HepG2 (cell line): ENCODE measurements around the gene C5orf15. TPM values are rescaled to one million over a fixed set of nuclear protein-coding genes. Genes with fewer than 3 reads are reported as not detected.

ENCODE experiments used
- BRF2 ChIP-seq: sonication (generic); formaldehyde crosslinking; IDR thresholded peaks from 2 replicates; pipeline ENCODE4 v1.8.1; 2022; ENCODE audit warnings: mild to moderate bottlenecking, missing genetic modification reagents
- CBFB ChIP-seq: sonication (generic); formaldehyde crosslinking; IDR thresholded peaks from 2 replicates; pipeline ENCODE4 v1.4.0; 2020; ENCODE audit warnings: missing genetic modification reagents
- CEBPG ChIP-seq: IDR thresholded peaks from 2 replicates; pipeline ENCODE4 v1.6.1; 2016
- ERF ChIP-seq: IDR thresholded peaks from 2 replicates; pipeline ENCODE4 v1.6.1; 2018; ENCODE audit warnings: missing biosample characterization, missing genetic modification reagents
- HNRNPK ChIP-seq: fragments of 200-400 bp; formaldehyde crosslinking; IDR thresholded peaks from 2 replicates; pipeline ENCODE4 v1.6.1; 2018; ENCODE audit warnings: low read length, low read depth, moderate library complexity, mild to moderate bottlenecking; ENCODE audit not compliant: poor library complexity, severe bottlenecking
- IKZF1 ChIP-seq: fragments of 450-650 bp; IDR thresholded peaks from 2 replicates; pipeline ENCODE4 v1.7.1; 2016
- IRX3 ChIP-seq: sonication (generic); formaldehyde crosslinking; IDR thresholded peaks from 2 replicates; pipeline ENCODE4 v1.8.1; 2023; ENCODE audit warnings: mild to moderate bottlenecking, low read depth, missing genetic modification reagents, borderline replicate concordance
- KDM6A ChIP-seq: IDR thresholded peaks from 2 replicates; pipeline ENCODE4 v1.6.1; 2016; ENCODE audit warnings: low read depth
- KLF6 ChIP-seq: IDR thresholded peaks from 2 replicates; pipeline ENCODE4 v1.8.0; 2016; ENCODE audit warnings: missing biosample characterization, missing genetic modification reagents
- LCORL ChIP-seq, 2 experiments: fragments of 450-650 bp in 1 of 2; sonication (generic) in 1 of 2; formaldehyde crosslinking in 1 of 2; IDR thresholded peaks; 2 replicates each; pipeline versions ENCODE4 v1.5.0 to v1.6.1; 2017 to 2020; ENCODE audit warnings: antibody characterized with exemption in 1 of 2, missing genetic modification reagents in 1 of 2
- MXD4 ChIP-seq: IDR thresholded peaks from 2 replicates; pipeline ENCODE4 v1.6.1; 2016; ENCODE audit warnings: mild to moderate bottlenecking, missing biosample characterization, missing genetic modification reagents
- PHB2 ChIP-seq: fragments of 450-650 bp; IDR thresholded peaks from 2 replicates; pipeline ENCODE4 v1.6.1; 2018; ENCODE audit not compliant: partially characterized antibody
- PHF8 ChIP-seq: sonication (generic); formaldehyde crosslinking; IDR thresholded peaks from 2 replicates; pipeline ENCODE4 v1.5.0; 2020; ENCODE audit warnings: missing genetic modification reagents
- POLR2AphosphoS5 ChIP-seq: IDR thresholded peaks from 2 replicates; pipeline ENCODE4 v1.6.1; 2012; ENCODE audit warnings: low read depth, low read length
- SAP130 ChIP-seq: IDR thresholded peaks from 2 replicates; pipeline ENCODE4 v1.6.1; 2016; ENCODE audit warnings: low read depth
- TAF1 ChIP-seq: sonication (generic); formaldehyde crosslinking; IDR thresholded peaks from 2 replicates; pipeline ENCODE4 v1.4.0; 2020; ENCODE audit warnings: missing genetic modification reagents
- ZBTB7B ChIP-seq: sonication (generic); formaldehyde crosslinking; IDR thresholded peaks from 2 replicates; pipeline ENCODE4 v1.4.0; 2020; ENCODE audit warnings: missing genetic modification reagents
- ZNF234 ChIP-seq: sonication (generic); formaldehyde crosslinking; conservative IDR thresholded peaks from 2 replicates; pipeline ENCODE4 v1.5.1; 2020; ENCODE audit warnings: mild to moderate bottlenecking, missing genetic modification reagents
- ZNF296 ChIP-seq: sonication (generic); formaldehyde crosslinking; conservative IDR thresholded peaks from 2 replicates; pipeline ENCODE4 v1.5.0; 2020; ENCODE audit warnings: mild to moderate bottlenecking, missing genetic modification reagents
- ZNF44 ChIP-seq: sonication (generic); formaldehyde crosslinking; IDR thresholded peaks from 2 replicates; pipeline ENCODE4 v1.5.1; 2020; ENCODE audit warnings: mild to moderate bottlenecking, missing genetic modification reagents
- ZNF589 ChIP-seq: sonication (generic); formaldehyde crosslinking; conservative IDR thresholded peaks from 2 replicates; pipeline ENCODE4 v1.8.0; 2022; ENCODE audit warnings: mild to moderate bottlenecking, moderate library complexity, missing genetic modification reagents
- ZNF766 ChIP-seq: sonication (generic); formaldehyde crosslinking; IDR thresholded peaks from 2 replicates; pipeline ENCODE4 v1.5.0; 2020; ENCODE audit warnings: missing genetic modification reagents, borderline replicate concordance
- ZNF850 ChIP-seq: sonication (generic); formaldehyde crosslinking; conservative IDR thresholded peaks from 2 replicates; pipeline ENCODE4 v1.9.0; 2021; ENCODE audit warnings: mild to moderate bottlenecking, missing genetic modification reagents
- ZSCAN30 ChIP-seq: sonication (generic); formaldehyde crosslinking; IDR thresholded peaks from 2 replicates; pipeline ENCODE4 v1.5.0; 2020; ENCODE audit warnings: mild to moderate bottlenecking, missing genetic modification reagents
- polyA plus RNA-seq, 8 experiments: library from polyadenylated mRNA; depleted of rRNA in 3 of 8; stranded (reverse) in 7 of 8; unstranded in 1 of 8; fragments of >200 nt; fragmentation: Illumina TruSeq in 4 of 8; extraction: Trizol in 4 of 8; gene quantifications; 2 replicates each; pipeline versions ENCODE4 v1.2.1 to v1.2.3, GENCODE V29; 2011 to 2016; ENCODE audit warnings: low read depth in 4 of 8, missing spikeins in 1 of 8, mixed read lengths in 1 of 8; ENCODE audit not compliant: insufficient read depth in 1 of 8
- total RNA-seq, 5 experiments: library from RNA; depleted of rRNA; stranded (reverse); fragments of >200 nt; fragmentation: Illumina TruSeq; extraction: Trizol; gene quantifications; 2 replicates each; pipeline ENCODE4 v1.2.3, GENCODE V29; 2016; ENCODE audit warnings: low read depth in 1 of 5
- TF ChIP-seq, protein P1 (sequence below): sonication (generic); formaldehyde crosslinking; IDR thresholded peaks from 2 replicates; pipeline ENCODE4 v1.5.0; 2020; ENCODE audit warnings: mild to moderate bottlenecking, missing genetic modification reagents, moderate library complexity
- TF ChIP-seq, protein P2 (sequence below): IDR thresholded peaks from 2 replicates; pipeline ENCODE4 v1.4.0; 2020; ENCODE audit warnings: mild to moderate bottlenecking, missing genetic modification reagents

C5orf15 gene
- total and polyA plus RNA-seq, 2 of the 13 experiments (the other 11 are each of a cell fraction or from before 2014, with no cell fraction given) = 58.5 to 82.7 TPM

DNA sequence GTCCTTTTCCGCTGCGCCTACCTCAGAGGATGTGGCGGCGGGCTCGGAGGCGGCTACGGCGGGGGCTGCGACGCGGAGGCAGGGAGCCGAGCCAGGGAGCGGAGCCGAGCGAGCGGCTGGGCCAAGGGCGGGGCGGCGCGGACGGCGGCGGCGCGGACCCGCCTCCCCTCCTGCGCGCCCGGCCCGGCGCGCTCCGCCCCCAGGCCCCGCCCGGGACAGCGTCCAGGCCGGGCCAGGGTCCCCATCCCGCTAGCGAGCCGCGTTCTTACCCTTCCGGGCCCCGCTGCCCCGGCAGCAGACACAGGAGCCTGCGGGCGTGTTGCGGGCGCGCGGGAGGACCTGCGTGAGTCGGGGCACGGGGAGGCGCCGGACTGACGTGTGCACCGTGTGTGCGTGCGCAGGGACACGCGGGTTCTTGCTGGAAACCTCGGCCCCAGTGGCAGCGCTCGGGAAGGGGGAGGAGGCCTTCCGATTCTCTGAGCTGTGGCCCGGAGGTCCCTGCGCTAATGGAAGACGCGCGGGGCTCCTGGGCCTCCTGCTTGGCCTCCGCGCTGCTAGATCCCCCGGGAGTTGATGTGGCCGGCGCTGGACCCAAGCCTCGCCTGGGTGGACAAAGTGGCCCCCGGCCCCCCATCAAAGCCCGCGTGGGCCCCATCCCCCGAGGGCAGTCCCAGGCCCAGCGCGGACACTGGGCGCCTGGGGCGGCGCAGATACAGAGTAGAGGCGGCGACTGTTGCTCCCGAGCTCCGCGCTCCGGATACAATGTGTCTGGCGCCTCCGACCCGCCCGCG is 36.4 kb upstream of the C5orf15 start, which contains the start of gene VDAC1 (continued):
- TF ChIP-seq, protein P1, sequence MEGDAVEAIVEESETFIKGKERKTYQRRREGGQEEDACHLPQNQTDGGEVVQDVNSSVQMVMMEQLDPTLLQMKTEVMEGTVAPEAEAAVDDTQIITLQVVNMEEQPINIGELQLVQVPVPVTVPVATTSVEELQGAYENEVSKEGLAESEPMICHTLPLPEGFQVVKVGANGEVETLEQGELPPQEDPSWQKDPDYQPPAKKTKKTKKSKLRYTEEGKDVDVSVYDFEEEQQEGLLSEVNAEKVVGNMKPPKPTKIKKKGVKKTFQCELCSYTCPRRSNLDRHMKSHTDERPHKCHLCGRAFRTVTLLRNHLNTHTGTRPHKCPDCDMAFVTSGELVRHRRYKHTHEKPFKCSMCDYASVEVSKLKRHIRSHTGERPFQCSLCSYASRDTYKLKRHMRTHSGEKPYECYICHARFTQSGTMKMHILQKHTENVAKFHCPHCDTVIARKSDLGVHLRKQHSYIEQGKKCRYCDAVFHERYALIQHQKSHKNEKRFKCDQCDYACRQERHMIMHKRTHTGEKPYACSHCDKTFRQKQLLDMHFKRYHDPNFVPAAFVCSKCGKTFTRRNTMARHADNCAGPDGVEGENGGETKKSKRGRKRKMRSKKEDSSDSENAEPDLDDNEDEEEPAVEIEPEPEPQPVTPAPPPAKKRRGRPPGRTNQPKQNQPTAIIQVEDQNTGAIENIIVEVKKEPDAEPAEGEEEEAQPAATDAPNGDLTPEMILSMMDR (CRISPR knock-in tag) = peak; percentile 21; the same call in 1 of the 2 replicates
- TF ChIP-seq POLR2AphosphoS5 = peak; percentile 83
- 0 out of 2 replicates have a peak, but pooled peaks have one; percentile 75 for TF ChIP-seq ZBTB7B (CRISPR knock-in tag)
- TF ChIP-seq LCORL (IDR thresholded peaks at IDR 0.05) = no peak
- TF ChIP-seq LCORL (CRISPR knock-in tag; IDR thresholded peaks at IDR 0.05) = peak; percentile 76; the same call in 1 of the 2 replicates
- no peak; the same call in 1 of the 2 replicates for TF ChIP-seq CEBPG (CRISPR knock-in tag)
- TF ChIP-seq HNRNPK = peak; percentile 45
- TF ChIP-seq IKZF1 = no peak
- TF ChIP-seq ZNF44 = peak; percentile 43; the same call in 1 of the 2 replicates
- no peak; the same call in 1 of the 2 replicates for TF ChIP-seq BRF2 (CRISPR knock-in tag)
- peak; percentile 45 for TF ChIP-seq ERF (CRISPR knock-in tag)
- TF ChIP-seq PHF8 (CRISPR knock-in tag) = peak; percentile 97
- TF ChIP-seq, protein P2, sequence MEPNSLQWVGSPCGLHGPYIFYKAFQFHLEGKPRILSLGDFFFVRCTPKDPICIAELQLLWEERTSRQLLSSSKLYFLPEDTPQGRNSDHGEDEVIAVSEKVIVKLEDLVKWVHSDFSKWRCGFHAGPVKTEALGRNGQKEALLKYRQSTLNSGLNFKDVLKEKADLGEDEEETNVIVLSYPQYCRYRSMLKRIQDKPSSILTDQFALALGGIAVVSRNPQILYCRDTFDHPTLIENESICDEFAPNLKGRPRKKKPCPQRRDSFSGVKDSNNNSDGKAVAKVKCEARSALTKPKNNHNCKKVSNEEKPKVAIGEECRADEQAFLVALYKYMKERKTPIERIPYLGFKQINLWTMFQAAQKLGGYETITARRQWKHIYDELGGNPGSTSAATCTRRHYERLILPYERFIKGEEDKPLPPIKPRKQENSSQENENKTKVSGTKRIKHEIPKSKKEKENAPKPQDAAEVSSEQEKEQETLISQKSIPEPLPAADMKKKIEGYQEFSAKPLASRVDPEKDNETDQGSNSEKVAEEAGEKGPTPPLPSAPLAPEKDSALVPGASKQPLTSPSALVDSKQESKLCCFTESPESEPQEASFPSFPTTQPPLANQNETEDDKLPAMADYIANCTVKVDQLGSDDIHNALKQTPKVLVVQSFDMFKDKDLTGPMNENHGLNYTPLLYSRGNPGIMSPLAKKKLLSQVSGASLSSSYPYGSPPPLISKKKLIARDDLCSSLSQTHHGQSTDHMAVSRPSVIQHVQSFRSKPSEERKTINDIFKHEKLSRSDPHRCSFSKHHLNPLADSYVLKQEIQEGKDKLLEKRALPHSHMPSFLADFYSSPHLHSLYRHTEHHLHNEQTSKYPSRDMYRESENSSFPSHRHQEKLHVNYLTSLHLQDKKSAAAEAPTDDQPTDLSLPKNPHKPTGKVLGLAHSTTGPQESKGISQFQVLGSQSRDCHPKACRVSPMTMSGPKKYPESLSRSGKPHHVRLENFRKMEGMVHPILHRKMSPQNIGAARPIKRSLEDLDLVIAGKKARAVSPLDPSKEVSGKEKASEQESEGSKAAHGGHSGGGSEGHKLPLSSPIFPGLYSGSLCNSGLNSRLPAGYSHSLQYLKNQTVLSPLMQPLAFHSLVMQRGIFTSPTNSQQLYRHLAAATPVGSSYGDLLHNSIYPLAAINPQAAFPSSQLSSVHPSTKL (CRISPR knock-in tag) = peak; percentile 44
- TF ChIP-seq PHB2 = no peak
- TF ChIP-seq KLF6 = peak; percentile 72; the same call in 1 of the 2 replicates
- TF ChIP-seq ZSCAN30 (CRISPR knock-in tag) = no peak
- TF ChIP-seq IRX3 = peak; percentile 75; the same call in 1 of the 2 replicates
- peak; percentile 71; the same call in 1 of the 2 replicates for TF ChIP-seq ZNF766
- no peak for TF ChIP-seq ZNF850
- TF ChIP-seq MXD4 (CRISPR knock-in tag) = no peak
- no peak for TF ChIP-seq KDM6A (CRISPR knock-in tag)
- TF ChIP-seq ZNF234 (CRISPR knock-in tag) = peak; percentile 91; the same call in 1 of the 2 replicates
- TF ChIP-seq CBFB (CRISPR knock-in tag) = peak; percentile 76; the same call in 1 of the 2 replicates
- peak; percentile 72 for TF ChIP-seq SAP130 (CRISPR knock-in tag)
- TF ChIP-seq ZNF589 (CRISPR knock-in tag) = peak; percentile 84; the same call in 1 of the 2 replicates
- TF ChIP-seq TAF1 (CRISPR knock-in tag) = peak; percentile 89
- TF ChIP-seq ZNF296 = no peak
